ENCODE data around the gene EEIG2.

- TF ChIP-seq EZH2 (IDR thresholded peaks at IDR 0.05; ENCODE audit: borderline replicate concordance, insufficient read depth, low read depth, low read length, poor library complexity, severe bottlenecking), result no peak
- TF ChIP-seq, protein P1, sequence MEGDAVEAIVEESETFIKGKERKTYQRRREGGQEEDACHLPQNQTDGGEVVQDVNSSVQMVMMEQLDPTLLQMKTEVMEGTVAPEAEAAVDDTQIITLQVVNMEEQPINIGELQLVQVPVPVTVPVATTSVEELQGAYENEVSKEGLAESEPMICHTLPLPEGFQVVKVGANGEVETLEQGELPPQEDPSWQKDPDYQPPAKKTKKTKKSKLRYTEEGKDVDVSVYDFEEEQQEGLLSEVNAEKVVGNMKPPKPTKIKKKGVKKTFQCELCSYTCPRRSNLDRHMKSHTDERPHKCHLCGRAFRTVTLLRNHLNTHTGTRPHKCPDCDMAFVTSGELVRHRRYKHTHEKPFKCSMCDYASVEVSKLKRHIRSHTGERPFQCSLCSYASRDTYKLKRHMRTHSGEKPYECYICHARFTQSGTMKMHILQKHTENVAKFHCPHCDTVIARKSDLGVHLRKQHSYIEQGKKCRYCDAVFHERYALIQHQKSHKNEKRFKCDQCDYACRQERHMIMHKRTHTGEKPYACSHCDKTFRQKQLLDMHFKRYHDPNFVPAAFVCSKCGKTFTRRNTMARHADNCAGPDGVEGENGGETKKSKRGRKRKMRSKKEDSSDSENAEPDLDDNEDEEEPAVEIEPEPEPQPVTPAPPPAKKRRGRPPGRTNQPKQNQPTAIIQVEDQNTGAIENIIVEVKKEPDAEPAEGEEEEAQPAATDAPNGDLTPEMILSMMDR (IDR thresholded peaks at IDR 0.05), result no peak
Observed at GRCh38 chr1:108553905-108554304, 6.0 kb upstream of the EEIG2 start.
